ENCODE measurements around the gene SLC8A1. TPM values are rescaled to one million over a fixed set of nuclear protein-coding genes. Genes with fewer than 3 reads are reported as not detected.

SLC8A1 gene
- total RNA-seq, 4 donors from 2014 or later = 8.1 to 22.9 (median 9.3) TPM

GRCh38 chr2:40325116-40325515 lies 126.8 kb downstream of the SLC8A1 start:
- Histone ChIP-seq H3K4me3 (no peak overlapping the region), H3K4me1 (no peaks in the 10 kb centered on the region), H3K36me3 (no peaks in the 10 kb centered on the region), H3K27me3 (no peaks in the 10 kb centered on the region), H3K9me3 (no peaks in the 10 kb centered on the region), H3K27ac (no peak overlapping the region)
- no peak for TF ChIP-seq EP300 (IDR thresholded peaks at IDR 0.05)
- no peak for TF ChIP-seq POLR2A (IDR thresholded peaks at IDR 0.05)
- TF ChIP-seq CTCF (IDR thresholded peaks at IDR 0.05) = no peak
- DNase-seq (ENCODE audit: low spot score in 2 of 2) = no peak

GRCh38 chr2:40324656-40325055 lies 127.2 kb downstream of the SLC8A1 start:
- Histone ChIP-seq H3K27ac (no peak overlapping the region), H3K9me3 (no peaks in the 10 kb centered on the region), H3K36me3 (no peaks in the 10 kb centered on the region), H3K4me1 (no peaks in the 10 kb centered on the region), H3K27me3 (no peaks in the 10 kb centered on the region), H3K4me3 (no peak overlapping the region)
- no peak for DNase-seq (ENCODE audit: low spot score in 2 of 2)
- TF ChIP-seq POLR2A (IDR thresholded peaks at IDR 0.05) (no peak), EP300 (IDR thresholded peaks at IDR 0.05) (no peak), CTCF (IDR thresholded peaks at IDR 0.05) (no peak)
- 89 to 93% methylated on average over 1 of the region's 1 CpG for WGBS, 2 donors

- Histone ChIP-seq H3K4me3 (no peak overlapping the region), H3K27me3 (no peaks in the 10 kb centered on the region), H3K27ac (no peak overlapping the region), H3K9me3 (no peaks in the 10 kb centered on the region), H3K36me3 (no peaks in the 10 kb centered on the region), H3K4me1 (no peaks in the 10 kb centered on the region)
- DNase-seq (ENCODE audit: low spot score in 2 of 2) = no peak
- TF ChIP-seq CTCF (IDR thresholded peaks at IDR 0.05) = no peak
- no peak for TF ChIP-seq EP300 (IDR thresholded peaks at IDR 0.05)
- TF ChIP-seq POLR2A (IDR thresholded peaks at IDR 0.05) = no peak
- WGBS, 2 donors = 90 to 91% methylated on average over 2 of the region's 2 CpGs
Measured at GRCh38 chr2:40321822-40322221, 130.1 kb downstream of the SLC8A1 start.

DNA sequence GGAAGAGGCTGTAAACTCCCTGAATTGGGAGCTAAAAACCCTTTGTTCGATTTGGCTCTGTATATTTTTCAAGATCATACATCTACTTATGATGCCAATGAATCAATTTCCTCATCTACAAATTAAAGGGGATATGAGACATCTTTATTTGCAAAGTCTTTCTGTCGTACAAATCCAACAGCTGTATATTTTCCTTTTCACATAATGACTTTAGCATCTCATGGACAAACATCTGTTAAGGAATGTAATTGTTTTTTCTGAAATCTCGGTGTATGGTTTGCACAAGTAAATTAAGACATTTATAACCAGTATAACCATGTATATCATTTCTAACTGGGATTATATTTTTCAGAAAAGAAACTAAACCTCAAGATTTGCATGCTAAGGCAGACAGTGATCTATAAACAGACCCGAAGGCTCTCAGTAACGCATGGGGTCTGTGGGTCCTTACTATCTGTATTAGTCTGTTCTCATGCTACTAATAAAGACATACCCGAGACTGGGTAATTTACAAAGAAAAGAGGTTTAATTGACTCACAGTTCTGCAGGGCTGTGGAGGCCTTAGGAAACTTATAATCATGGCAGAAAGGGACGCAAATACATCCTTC lies 130.8 kb downstream of the SLC8A1 start:
- WGBS, 2 donors = 69 to 70% methylated on average over 7 of the region's 7 CpGs
- Histone ChIP-seq H3K4me3 (no peak overlapping the region), H3K27ac (no peak overlapping the region), H3K9me3 (no peaks in the 10 kb centered on the region), H3K4me1 (no peaks in the 10 kb centered on the region), H3K27me3 (no peaks in the 10 kb centered on the region), H3K36me3 (no peaks in the 10 kb centered on the region)
- no peak for DNase-seq (ENCODE audit: low spot score in 2 of 2)
- TF ChIP-seq EP300 (IDR thresholded peaks at IDR 0.05) (no peak), POLR2A (IDR thresholded peaks at IDR 0.05) (no peak), CTCF (IDR thresholded peaks at IDR 0.05) (no peak)

DNA sequence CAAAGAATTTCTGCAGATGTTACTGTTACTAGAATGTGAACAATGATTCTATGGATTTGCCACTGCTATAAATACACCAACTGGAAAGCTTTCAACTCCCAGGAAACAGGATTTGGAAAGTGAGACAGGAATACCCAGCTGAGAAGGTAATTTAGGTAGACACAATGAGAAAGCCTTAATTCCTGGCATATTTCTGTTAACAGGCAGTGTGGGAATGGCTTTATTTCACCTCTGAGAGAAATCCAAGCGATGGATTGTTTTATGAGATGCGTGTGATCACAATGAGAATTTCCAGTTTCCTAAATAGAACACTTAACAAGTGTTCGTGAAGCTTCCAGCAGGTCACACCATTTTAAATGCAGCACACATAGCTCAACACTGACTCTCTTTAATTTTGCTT lies 133.0 kb downstream of the SLC8A1 start:
- Histone ChIP-seq H3K27me3 (no peaks in the 10 kb centered on the region), H3K27ac (no peak overlapping the region), H3K4me1 (no peaks in the 10 kb centered on the region), H3K9me3 (peaks cover 0 to 8% (median 0%) of the 10 kb centered on the region in 4 donors), H3K4me3 (no peak overlapping the region), H3K36me3 (no peaks in the 10 kb centered on the region)
- TF ChIP-seq POLR2A (IDR thresholded peaks at IDR 0.05) (no peak), EP300 (IDR thresholded peaks at IDR 0.05) (no peak), CTCF (IDR thresholded peaks at IDR 0.05) (no peak)
- WGBS, 2 donors = 55 to 61% methylated on average over 3 of the region's 3 CpGs
- no peak for DNase-seq (ENCODE audit: low spot score in 2 of 2)

Measured in tibial nerve (tissue), 4 donors.